Muscle of arm (tissue), 12 donors: ENCODE measurements around the gene PSMB7. TPM values are rescaled to one million over a fixed set of nuclear protein-coding genes. Genes with fewer than 3 reads are reported as not detected.
"Not testable (repeated sequence)": the region's sequence is repeated elsewhere in the genome, so short reads cannot be mapped to it uniquely, and the experiment has no call there.

Experiments
- DNase-seq: peaks from one replicate; pipeline ENCODE4 v3.0.0-alpha.2; 2013
- polyA plus RNA-seq, 12 donors: library from polyadenylated mRNA; unstranded; fragments of 120-200 nt; gene quantifications; one replicate each; pipeline ENCODE4 v1.2.1, GENCODE V29; 2013; ENCODE audit not compliant: insufficient read length in 12 of 12

PSMB7 gene
- polyA plus RNA-seq, 12 donors = 109 to 208 (median 183) TPM; not detected in 1

GRCh38 chr9:124448019-124448418 is 32.8 kb upstream of the PSMB7 start:
- no peak for DNase-seq

GRCh38 chr9:124447297-124447661 is 32.0 kb upstream of the PSMB7 start:
- no peak for DNase-seq

DNA sequence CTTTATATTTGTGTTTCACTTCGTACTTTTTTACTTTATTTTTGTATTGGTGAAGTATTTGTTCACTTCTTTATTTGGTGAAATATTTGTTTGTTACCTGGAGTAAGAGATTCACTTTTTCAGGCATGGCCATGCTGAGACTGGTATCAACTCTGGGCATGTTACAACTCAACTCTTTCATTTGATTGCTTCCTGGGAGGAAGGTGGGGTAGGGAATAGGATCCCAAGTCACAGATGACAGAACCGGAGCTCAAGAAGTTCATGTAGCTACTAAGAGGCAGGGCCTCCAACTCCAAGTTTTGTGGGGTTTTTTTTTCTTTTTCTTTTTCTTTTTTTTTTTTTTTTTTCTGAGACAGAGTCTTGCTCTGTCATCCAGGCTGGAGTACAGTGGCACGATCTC is 28.9 kb upstream of the PSMB7 start:
- no peak for DNase-seq

GRCh38 chr9:124443625-124444024 is 28.4 kb upstream of the PSMB7 start:
- DNase-seq = no peak

GRCh38 chr9:124442826-124443225 is 27.6 kb upstream of the PSMB7 start:
- DNase-seq = no peak

GRCh38 chr9:124442379-124442778 is 27.1 kb upstream of the PSMB7 start:
- DNase-seq = no peak

- no peak for DNase-seq
These were observed 26.0 kb upstream of the PSMB7 start for GRCh38 chr9:124441291-124441690.

DNA sequence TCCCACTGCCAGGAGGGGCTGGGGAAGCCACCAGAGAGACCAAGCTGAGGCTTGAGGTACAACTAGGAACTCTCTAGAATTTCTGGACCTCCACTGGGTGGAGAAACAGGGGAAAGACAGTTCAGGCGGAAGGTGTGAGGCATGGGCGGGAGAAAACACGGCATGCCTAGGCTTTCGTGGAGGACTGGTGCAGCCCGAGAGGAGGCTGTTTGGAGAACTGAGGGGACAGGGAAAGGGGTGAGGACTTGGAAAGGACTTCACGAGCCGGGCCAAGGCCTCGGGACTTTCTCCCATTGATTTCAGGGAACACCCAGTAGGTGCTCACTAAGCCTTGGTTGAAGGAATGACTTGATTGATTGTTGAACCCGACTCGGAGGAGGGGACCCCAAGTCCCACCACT is 25.5 kb upstream of the PSMB7 start:
- no peak for DNase-seq

GRCh38 chr9:124439686-124440243 is 24.5 kb upstream of the PSMB7 start:
- no peak for DNase-seq

GRCh38 chr9:124439086-124439485 is 23.8 kb upstream of the PSMB7 start:
- DNase-seq = no peak

DNA sequence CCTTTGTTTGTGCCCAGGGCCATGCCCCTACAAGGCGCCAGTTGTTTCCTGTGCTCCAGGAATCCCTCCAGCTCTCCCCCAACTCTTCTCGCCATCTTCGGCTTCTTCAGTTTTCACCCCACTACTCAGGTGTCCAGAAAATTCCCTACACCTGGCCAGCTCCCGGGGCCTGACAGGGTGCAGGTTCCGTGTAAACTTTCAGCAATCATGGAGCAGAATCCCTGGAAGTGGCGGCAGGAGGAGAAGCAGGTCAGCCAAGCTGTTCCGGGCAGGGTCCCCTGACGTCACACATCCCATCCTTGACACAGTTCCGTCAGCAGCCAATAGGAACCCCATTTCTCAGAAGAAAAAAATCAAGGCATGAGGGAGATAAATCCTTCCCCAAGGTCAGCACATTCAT is 22.8 kb upstream of the PSMB7 start:
- DNase-seq = no peak

DNA sequence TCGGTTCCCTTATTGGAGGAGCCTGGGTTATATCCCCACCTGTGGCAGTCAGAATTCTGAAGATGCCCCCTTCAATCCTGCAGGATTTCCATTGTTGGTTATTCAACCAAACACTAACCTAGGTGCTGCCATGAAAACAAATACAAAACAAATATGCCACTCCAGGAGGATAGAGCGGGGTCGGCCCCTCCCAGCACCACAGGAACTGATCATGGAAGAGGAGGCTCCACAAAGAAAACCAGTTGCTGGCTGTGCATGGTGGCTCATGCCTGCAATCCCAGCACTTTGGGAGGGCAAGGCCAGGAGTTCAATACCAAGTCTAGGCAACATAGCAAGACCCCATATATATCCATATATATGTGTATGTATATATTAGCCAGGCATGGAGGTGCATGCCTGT is 21.8 kb upstream of the PSMB7 start:
- no peak for DNase-seq

- no peak for DNase-seq
These were observed 21.1 kb upstream of the PSMB7 start for GRCh38 chr9:124436320-124436719.

- no peak for DNase-seq
These were observed 14.3 kb upstream of the PSMB7 start for GRCh38 chr9:124429530-124429867.

DNA sequence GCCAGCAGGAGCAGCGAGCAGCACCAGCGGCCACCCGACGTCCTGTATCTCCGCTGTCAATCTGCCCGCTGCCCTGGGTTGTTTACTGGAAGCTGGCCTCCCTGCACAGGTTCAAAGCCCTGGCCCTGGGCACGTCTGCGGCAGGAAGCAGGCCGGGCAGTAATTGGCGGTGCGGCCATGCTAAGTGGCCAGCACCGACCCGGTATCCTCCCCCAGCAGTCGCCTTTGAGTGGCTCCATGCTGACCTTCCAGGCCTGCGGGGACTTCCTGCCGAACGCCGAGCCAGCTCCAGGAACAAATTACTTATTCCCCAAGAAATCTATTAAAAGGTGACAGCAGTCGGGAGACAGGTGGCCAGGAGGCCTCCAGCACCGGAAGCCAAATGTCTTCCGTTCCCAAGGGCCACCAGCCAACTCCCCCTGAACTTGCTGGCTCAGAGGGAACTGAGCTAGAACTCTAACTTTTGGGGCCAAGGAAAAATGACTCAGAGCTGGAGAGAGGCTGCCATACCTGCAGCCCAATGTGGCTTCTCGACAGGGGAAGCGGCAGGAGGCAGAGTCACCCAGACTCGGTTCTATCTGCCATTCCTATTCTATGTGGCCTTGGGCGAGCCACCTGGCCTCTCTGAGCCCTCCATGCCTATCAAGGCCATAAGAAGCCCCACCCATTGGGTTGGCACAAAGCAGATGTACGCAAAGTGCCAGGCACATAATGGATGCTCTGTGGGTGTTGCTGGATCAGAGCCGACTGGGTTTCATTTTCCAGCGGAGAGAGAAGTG is 13.7 kb upstream of the PSMB7 start:
- no peak for DNase-seq

DNA sequence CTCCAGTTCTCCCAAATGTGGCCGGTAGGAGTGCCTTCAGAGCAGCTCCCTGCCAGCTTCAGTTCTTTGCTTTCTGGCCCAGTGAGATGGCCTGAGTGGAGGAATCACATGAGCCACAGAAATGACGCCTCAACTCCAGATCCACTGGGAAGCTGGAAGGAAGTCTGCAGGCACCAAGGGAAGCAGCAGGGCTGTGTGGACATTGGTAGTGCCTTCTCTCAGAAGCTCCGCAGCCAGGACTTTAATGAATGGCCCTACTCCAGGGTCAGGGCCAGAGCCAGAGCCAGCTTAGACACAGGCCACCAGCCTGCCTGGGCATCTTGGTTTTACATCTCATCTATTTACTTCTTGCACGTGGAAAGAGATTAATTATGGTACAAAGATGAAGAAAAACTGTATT is 12.0 kb upstream of the PSMB7 start:
- DNase-seq = no peak

DNA sequence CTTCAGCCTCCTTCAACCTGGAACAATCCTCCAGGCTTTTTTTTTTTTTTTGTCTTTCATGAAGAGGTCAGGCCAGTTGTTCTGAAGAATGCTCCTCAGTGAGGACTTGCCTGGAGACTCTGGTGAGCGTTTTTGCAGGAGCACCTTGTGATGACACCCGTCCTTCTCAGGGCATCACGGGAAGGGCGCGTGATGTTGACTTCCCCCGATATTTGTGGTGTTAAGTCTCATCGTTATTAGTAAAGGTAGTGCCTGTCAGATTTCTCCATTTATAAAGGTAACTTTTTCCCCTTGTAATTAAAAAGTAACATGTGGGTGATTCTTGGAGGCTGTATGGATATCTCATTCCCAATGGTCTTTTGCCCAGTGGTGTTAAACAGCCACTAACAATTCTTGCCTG is 11.1 kb upstream of the PSMB7 start:
- no peak for DNase-seq

GRCh38 chr9:124425733-124426132 is 10.5 kb upstream of the PSMB7 start:
- not testable (repeated sequence) for DNase-seq

GRCh38 chr9:124423591-124423990 is 8.3 kb upstream of the PSMB7 start:
- DNase-seq = no peak

GRCh38 chr9:124423155-124423554 is 7.9 kb upstream of the PSMB7 start:
- DNase-seq = no peak

DNA sequence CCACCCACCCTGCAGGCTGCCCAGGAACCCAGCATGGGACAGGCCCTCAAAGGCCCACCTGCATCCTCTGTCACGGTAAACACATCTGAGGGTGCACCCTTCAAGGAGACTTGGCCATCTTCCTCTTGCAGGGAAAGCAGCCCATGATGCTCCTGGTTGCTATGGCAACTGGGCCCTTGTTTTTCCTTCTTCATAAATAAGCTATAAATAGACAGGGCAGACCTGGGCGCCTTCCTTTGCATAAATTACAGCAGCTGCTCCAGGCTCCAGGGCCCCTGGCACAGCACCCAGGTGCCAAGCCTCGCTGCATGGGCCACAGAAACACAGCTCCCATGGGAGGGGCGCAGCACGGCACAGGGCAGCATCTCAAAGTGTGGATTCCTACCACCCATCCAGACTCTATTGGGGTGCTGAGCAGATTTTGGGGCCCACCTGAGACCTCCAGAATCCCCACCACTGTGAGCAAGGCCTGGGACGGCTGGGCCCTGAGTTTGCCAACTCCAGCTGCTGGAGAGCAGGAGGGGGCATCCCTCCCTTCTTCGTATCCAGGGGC is 5.8 kb upstream of the PSMB7 start:
- DNase-seq = no peak

DNA sequence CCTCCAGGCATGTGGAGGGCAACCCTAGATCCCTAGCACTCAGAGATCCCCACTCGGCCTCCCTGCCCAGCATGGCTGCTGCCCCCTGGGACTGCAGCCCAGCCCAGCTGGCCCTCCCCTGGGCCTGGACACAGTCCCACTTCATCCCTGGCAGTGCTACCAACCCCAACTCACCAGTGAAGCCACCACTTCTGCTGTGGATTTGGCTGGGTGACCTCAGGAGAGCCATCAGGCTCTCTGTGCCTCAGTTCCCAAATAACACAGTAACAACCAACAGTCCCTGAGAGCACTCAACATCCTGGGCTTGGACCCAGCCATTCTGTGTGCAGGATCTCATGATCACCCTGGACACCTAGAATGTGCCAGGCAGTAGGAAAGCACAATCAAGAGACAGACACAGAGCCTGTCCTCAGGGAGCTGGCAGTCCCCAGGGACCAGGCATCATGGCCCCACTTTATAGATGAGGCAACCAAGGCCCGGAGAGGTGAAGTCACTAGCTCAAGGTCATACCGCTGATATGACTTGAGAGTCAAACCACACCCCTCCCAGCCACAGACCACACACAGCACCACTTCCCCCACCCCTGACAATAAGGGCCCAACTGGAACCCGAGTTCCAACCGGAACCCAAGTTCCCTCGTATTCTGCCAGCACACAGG is 4.7 kb upstream of the PSMB7 start:
- no peak for DNase-seq

GRCh38 chr9:124415852-124416484 is 726 bp upstream of the PSMB7 start:
- DNase-seq = no peak
